Adrenal gland (tissue), 12 donors: ENCODE data around the gene ABI1. TPM values are rescaled to one million over a fixed set of nuclear protein-coding genes. Genes with fewer than 3 reads are reported as not detected.

Experiments
- DNase-seq, 7 donors: peaks; one replicate each; pipeline ENCODE4 v3.0.0-alpha.2; 2019 to 2020
- H3K27ac ChIP-seq, 5 donors: fragments of 200-600 bp; sonication (generic) in 4 of 5; 1 replicate in 3 of 5; 2 replicates in 2 of 5; pipeline versions ENCODE4 v1.5.1 to v1.8.0; 2016 to 2020; ENCODE audit warnings: mild to moderate bottlenecking in 1 of 5
- H3K27me3 ChIP-seq: fragments of 200-600 bp; 2 replicates; pipeline ENCODE4 v1.8.0; 2021
- H3K36me3 ChIP-seq, 2 donors: fragments of 200-600 bp; replicated peaks in 1 of 2; 1 replicate in 1 of 2; 2 replicates in 1 of 2; pipeline versions ENCODE4 v1.5.1 to v1.8.0; 2018 to 2022
- H3K4me1 ChIP-seq, 2 donors: fragments of 200-600 bp; replicated peaks in 1 of 2; 1 replicate in 1 of 2; 2 replicates in 1 of 2; pipeline versions ENCODE4 v1.5.1 to v1.8.0; 2018 to 2021
- H3K4me3 ChIP-seq, 4 donors: fragments of 200-600 bp; sonication (generic) in 3 of 4; one replicate each; pipeline ENCODE4 v1.5.1; 2016 to 2018
- H3K9me3 ChIP-seq, 3 donors: fragments of 200-600 bp; sonication (generic) in 1 of 3; replicated peaks in 1 of 3; 1 replicate in 2 of 3; 2 replicates in 1 of 3; pipeline versions ENCODE4 v1.5.1 to v1.8.0; 2016 to 2021
- CTCF ChIP-seq, 6 experiments: fragments of 450-650 bp in 4 of 6; fragments of 200-600 bp in 2 of 6; sonication (generic) in 1 of 6; IDR thresholded peaks; 1 replicate in 5 of 6; 2 replicates in 1 of 6; pipeline versions ENCODE4 v1.5.1 to v1.8.0; 2016 to 2021; ENCODE audit warnings: antibody characterized with exemption in 6 of 6, mild to moderate bottlenecking in 2 of 6, moderate library complexity in 1 of 6
- POLR2A ChIP-seq, 2 donors: fragments of 450-650 bp; IDR thresholded peaks; one replicate each; pipeline ENCODE4 v1.6.1; 2017; ENCODE audit warnings: antibody characterized with exemption in 2 of 2, mild to moderate bottlenecking in 2 of 2, moderate library complexity in 1 of 2
- WGBS, 4 donors: extraction: QIAGEN DNeasy Blood & Tissue Kit in 2 of 4; methylation state at CpG; one replicate each; pipeline versions ENCODE4 v1.1.5 to v1.1.7; 2013 to 2017; 5-methylcytosine and 5-hydroxymethylcytosine counted together
- intact Hi-C, 2 donors: fragments of 100-400 bp; cut with DNase I; formaldehyde crosslinking; loops; one replicate each; pipeline versions ENCODE4 v1.14.1 to v1.15.0; 2022 to 2023
- polyA plus RNA-seq, 3 donors: library from polyadenylated mRNA; stranded (reverse); fragments of 200-250 nt in 2 of 3; fragments of 350-450 nt in 1 of 3; fragmentation: Illumina TruSeq in 1 of 3; extraction: RNeasy Lipid Tissue Mini Kit (QIAGEN cat#74804) in 1 of 3; gene quantifications; one replicate each; pipeline ENCODE4 v1.2.3, GENCODE V29; 2013 to 2014
- total RNA-seq, 9 donors: library from RNA; depleted of rRNA in 4 of 9; stranded (reverse); fragments of >200 nt in 4 of 9; fragments of 120-200 nt in 1 of 9; fragmentation: NEBNext Ultra II Directional in 1 of 9; extraction: Animal tissue kit (Norgen Biotek cat#: 25700) in 1 of 9; gene quantifications; one replicate each; pipeline versions ENCODE4 v1.1.0 to v1.2.4, GENCODE V29; 2013 to 2023
- donor health status: healthy with polysubstance abuse.
- donor health status: Bipolar disorder and iron deficiency.
- donor health status: DM: yes; HTN: yes; CAD: no.
- donor health status: DM: no; HTN: no; CAD: no.
- donor health status: DM: no; HTN: no; CAD: no.
- donor health status: DM: yes; HTN: yes; CAD: no.

Gene ABI1
- total and polyA plus RNA-seq, 12 donors: 13.3 to 38.9 (median 31.1) TPM

GRCh38 chr10:26824015-26824690 lies 36.6 kb downstream of the ABI1 start:
- TF ChIP-seq CTCF (IDR thresholded peaks at IDR 0.05) (no peak), POLR2A (IDR thresholded peaks at IDR 0.05) (no peak)
- H3K9me3 ChIP-seq: no peaks in the 10 kb centered on the region
- 84 to 100% (median 92%) methylated on average over 1 of the region's 1 CpG for WGBS, 4 donors
- no peak overlapping the region for H3K27ac ChIP-seq
- no peaks in the 10 kb centered on the region for H3K4me1 ChIP-seq
- DNase-seq: no peak
- intact Hi-C loops: no loop called here
- no peaks in the 10 kb centered on the region for H3K27me3 ChIP-seq
- no peaks in the 10 kb centered on the region for H3K36me3 ChIP-seq
- no peak overlapping the region for H3K4me3 ChIP-seq

- H3K27me3 ChIP-seq: no peaks in the 10 kb centered on the region
- intact Hi-C loops: no loop called here
- WGBS, 4 donors: 88 to 98% (median 95%) methylated on average over 3 of the region's 3 CpGs
- DNase-seq: no peak
- no peak overlapping the region for H3K27ac ChIP-seq
- no peaks in the 10 kb centered on the region for H3K36me3 ChIP-seq
- H3K9me3 ChIP-seq: no peaks in the 10 kb centered on the region
- no peak overlapping the region for H3K4me3 ChIP-seq
- TF ChIP-seq CTCF (IDR thresholded peaks at IDR 0.05): no peak
- TF ChIP-seq POLR2A (IDR thresholded peaks at IDR 0.05): no peak
- H3K4me1 ChIP-seq: peaks cover 0 to 5% of the 10 kb centered on the region in 2 donors
Observed at GRCh38 chr10:26821699-26822570, 38.8 kb downstream of the ABI1 start.

- Histone ChIP-seq H3K4me1 (peaks cover 0 to 5% of the 10 kb centered on the region in 2 donors), H3K36me3 (no peaks in the 10 kb centered on the region), H3K27me3 (no peaks in the 10 kb centered on the region), H3K27ac (no peak overlapping the region), H3K9me3 (no peaks in the 10 kb centered on the region), H3K4me3 (no peak overlapping the region)
- intact Hi-C loops: no loop called here
- no peak for TF ChIP-seq CTCF (IDR thresholded peaks at IDR 0.05)
- no peak for TF ChIP-seq POLR2A (IDR thresholded peaks at IDR 0.05)
- 90 to 100% (median 94%) methylated on average over 2 of the region's 2 CpGs for WGBS, 4 donors
- DNase-seq: no peak
Observed at GRCh38 chr10:26815500-26815899, 45.3 kb downstream of the ABI1 start.

DNA sequence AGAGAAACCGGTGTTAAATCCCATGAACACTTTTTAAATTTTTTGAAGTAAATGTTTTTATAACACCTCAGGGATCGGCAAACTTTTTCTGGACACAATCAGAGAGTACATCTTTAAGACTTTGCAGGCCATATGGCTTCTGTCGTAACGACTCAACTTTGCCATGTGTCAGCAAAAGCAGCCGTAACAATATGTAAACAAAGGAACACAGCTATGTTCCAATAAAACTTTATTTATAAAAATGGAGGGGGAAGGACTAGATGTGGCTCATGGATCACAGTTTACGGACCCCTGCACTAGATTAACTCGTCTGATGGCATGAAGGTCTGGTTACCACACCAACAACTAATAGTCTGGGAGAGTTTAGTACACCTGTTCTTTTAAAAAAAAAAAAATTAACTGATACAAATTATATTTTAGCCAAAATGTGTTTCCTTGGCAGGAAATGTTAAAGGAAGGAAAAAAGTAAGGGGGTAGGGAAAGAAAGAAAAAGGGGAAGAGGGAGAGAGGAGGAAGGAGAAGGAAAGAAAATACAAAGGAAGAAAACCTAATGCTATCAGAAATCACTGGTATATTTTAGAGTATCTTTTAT lies 50.2 kb downstream of the ABI1 start:
- no peaks in the 10 kb centered on the region for H3K36me3 ChIP-seq
- DNase-seq: no peak
- no peak overlapping the region for H3K27ac ChIP-seq
- intact Hi-C loops: no loop called here
- no peak overlapping the region for H3K4me3 ChIP-seq
- H3K4me1 ChIP-seq: peaks cover 4% of the 10 kb centered on the region in 2 donors
- 89 to 93% (median 92%) methylated on average over 7 of the region's 7 CpGs for WGBS, 4 donors
- TF ChIP-seq CTCF (IDR thresholded peaks at IDR 0.05) (no peak), POLR2A (IDR thresholded peaks at IDR 0.05) (no peak)
- H3K27me3 ChIP-seq: no peaks in the 10 kb centered on the region
- H3K9me3 ChIP-seq: no peaks in the 10 kb centered on the region
